Muscle layer of colon (tissue), 2 donors: ENCODE results near the gene ANKRD33.
A peak's percentile ranks its signal among the peaks of the same experiment; 100 is the strongest.

Source experiments
- H3K27ac ChIP-seq: one replicate; pipeline ENCODE4 v1.7.0; 2013; ENCODE audit warnings: low read depth, mild to moderate bottlenecking, low read length, moderate library complexity
- H3K27me3 ChIP-seq, 2 donors: one replicate each; pipeline ENCODE4 v1.7.0; 2013; ENCODE audit warnings: low read length in 2 of 2, mild to moderate bottlenecking in 2 of 2; ENCODE audit not compliant: insufficient read depth in 2 of 2, control insufficient read depth in 1 of 2
- H3K36me3 ChIP-seq: one replicate; pipeline ENCODE4 v1.7.0; 2013; ENCODE audit warnings: mild to moderate bottlenecking, low read length; ENCODE audit not compliant: insufficient read depth
- H3K4me1 ChIP-seq: one replicate; pipeline ENCODE4 v1.7.0; 2013; ENCODE audit warnings: mild to moderate bottlenecking, low read length; ENCODE audit not compliant: insufficient read depth
- H3K4me3 ChIP-seq, 2 donors: one replicate each; pipeline ENCODE4 v1.7.0; 2013; ENCODE audit warnings: low read length in 2 of 2, low read depth in 1 of 2, mild to moderate bottlenecking in 1 of 2, moderate library complexity in 1 of 2
- H3K9ac ChIP-seq: one replicate; pipeline ENCODE4 v1.7.0; 2013; ENCODE audit warnings: low read length
- H3K9me3 ChIP-seq: one replicate; pipeline ENCODE4 v1.7.0; 2013; ENCODE audit warnings: mild to moderate bottlenecking, low read length
- donor health status: abdominal sarcoma.
- donor health status: Adenocarcinoma of cecum.

Gene ANKRD33

DNA sequence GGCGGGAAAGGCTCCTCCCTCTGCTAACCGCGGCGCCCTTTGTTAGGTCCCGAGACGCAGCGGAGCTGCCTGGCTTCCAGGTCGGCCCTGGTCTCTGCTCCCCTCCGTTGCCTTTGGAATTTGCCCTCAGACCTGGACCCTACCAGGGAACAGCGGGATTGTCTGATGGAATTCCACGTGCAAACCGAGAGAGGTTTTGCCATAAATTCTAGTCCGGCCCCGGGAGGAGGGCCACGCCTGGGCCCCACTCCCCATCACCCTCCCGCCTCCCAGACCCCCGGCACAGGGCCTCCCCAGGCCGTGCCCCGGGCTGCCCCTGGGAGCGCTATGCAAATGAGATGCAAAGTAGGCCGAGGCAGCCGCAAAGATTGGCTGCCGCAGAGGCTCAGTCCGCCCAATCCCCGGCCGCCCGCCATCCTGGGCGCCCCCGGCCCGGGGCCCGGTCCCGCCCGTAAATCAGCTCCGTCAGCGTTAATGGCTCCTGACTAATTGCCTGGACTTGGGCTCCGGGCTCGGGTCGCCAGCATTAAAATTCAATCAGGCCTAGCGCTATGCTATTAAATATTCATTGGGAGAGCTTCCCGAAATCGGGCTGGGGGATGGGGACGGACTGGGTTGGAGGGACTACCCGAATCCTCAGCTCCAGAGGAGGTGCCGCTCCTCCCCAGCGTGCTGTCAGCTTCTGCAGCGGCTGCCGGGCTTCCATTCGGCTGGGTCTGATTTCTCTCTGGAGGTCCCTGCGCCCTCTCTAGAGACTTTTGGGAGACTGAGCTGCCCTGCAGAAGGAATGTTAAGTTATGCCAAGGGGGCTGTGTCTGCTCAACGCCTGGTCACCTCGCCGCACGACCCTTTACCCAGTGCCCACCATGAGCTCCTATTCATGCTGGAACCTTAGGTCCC lies 23.7 kb upstream of the ANKRD33 start:
- peak overlapping the region in 1 of 2 donors; percentile 38 for H3K4me3 ChIP-seq
- peaks cover 7% of the 10 kb centered on the region for H3K4me1 ChIP-seq
- H3K9me3 ChIP-seq: no peaks in the 10 kb centered on the region
- H3K9ac ChIP-seq: no peak overlapping the region
- H3K36me3 ChIP-seq: no peaks in the 10 kb centered on the region
- peaks cover 4 to 50% of the 10 kb centered on the region in 2 donors for H3K27me3 ChIP-seq
- H3K27ac ChIP-seq: no peak overlapping the region

DNA sequence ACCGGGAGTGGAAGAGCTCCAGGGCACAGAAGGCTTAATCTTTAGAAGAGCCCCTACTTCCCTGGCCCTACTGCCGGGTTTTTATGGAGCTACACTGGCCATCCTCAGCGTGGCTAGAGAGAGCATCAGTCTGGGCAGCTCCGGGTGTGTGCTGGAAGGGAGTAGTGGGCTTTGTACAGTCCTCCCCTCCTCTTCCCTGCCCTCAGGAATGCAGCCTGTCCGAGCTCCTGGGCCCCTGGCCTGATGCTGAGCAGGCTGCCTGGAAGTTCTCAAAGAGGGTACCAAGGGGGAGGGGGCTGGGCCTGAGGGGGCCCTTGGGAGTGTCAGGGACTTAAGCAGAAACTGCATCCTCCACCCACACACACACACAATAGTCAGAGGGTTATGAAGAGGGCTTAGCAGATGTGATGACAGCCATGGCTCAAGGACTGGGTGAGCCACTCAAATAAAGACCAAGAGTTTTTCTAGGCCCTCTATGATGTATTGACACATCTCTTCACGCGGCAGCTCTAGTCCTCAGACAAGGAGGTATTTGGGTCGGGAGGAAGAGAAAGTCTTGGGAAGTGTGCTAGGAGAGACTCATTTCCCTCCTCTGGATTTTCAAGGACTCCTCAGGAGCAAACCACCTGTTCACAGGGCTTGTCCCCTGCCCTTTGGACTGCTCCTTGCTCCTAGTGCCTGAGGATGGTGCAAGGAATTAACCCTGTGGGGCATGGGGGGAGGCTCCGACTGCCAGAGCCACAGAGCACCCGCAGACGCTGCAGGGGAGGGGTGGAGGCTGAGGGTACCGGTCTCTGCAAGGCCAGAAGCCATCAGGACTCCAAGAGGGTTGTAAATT lies 22.9 kb upstream of the ANKRD33 start:
- H3K4me3 ChIP-seq: no peak overlapping the region
- H3K4me1 ChIP-seq: peaks cover 7% of the 10 kb centered on the region

DNA sequence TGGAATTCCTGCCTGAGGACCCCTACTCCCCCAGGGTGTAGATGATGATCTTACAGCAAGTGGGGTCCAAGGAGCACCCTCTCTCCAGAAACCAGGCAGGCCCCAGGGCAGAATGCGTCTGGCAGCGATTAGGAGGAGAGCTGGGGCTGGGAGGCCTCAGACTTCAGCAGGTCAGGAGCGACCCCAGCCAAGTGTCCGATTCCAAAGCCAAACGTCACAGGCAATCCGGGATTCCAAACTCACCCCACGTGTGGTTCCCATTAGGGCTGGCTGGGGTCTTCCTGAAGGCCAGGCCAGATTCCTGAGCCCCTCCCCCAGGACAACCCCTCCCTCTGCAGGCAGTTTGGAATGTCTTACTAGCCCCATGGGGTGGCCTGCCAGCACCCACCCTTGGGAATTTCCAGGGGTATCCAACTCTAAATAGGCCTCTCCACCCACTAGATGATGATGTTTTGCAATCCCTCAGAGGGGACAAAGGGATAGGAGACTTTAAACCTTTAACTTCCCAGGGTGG lies 22.1 kb upstream of the ANKRD33 start:
- Histone ChIP-seq H3K27ac (no peak overlapping the region), H3K36me3 (no peaks in the 10 kb centered on the region), H3K27me3 (peaks cover 4 to 51% of the 10 kb centered on the region in 2 donors), H3K9me3 (no peaks in the 10 kb centered on the region), H3K4me3 (no peak overlapping the region), H3K4me1 (peaks cover 11% of the 10 kb centered on the region), H3K9ac (no peak overlapping the region)

More for the DNA sequence above, 22.9 kb upstream of the ANKRD33 start:
- Histone ChIP-seq H3K9ac (no peak overlapping the region), H3K27me3 (peaks cover 4 to 52% of the 10 kb centered on the region in 2 donors), H3K9me3 (no peaks in the 10 kb centered on the region), H3K27ac (no peak overlapping the region), H3K36me3 (no peaks in the 10 kb centered on the region)

DNA sequence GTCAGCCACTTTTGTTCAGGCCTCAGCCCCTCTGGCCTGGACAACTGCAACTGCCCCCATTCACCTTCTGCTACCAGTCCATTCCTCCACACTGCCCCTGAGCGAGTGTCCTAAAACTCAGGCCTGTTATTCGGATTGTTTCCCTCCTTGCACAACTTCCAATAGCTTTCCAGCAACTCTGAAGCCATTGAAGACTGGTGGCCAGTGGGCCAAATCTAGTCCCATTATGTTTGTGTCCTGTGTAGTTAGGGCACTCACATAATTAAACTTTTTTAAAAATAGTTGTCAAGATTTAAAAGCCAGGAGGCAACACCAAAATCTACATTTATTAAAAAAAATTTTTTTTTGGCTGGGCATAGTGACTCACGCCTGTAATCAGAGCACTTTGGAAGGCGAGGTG lies 21.6 kb upstream of the ANKRD33 start:
- Histone ChIP-seq H3K4me3 (no peak overlapping the region), H3K27ac (no peak overlapping the region), H3K4me1 (peaks cover 11% of the 10 kb centered on the region), H3K9me3 (no peaks in the 10 kb centered on the region), H3K36me3 (no peaks in the 10 kb centered on the region), H3K27me3 (peaks cover 4 to 51% of the 10 kb centered on the region in 2 donors), H3K9ac (no peak overlapping the region)

DNA sequence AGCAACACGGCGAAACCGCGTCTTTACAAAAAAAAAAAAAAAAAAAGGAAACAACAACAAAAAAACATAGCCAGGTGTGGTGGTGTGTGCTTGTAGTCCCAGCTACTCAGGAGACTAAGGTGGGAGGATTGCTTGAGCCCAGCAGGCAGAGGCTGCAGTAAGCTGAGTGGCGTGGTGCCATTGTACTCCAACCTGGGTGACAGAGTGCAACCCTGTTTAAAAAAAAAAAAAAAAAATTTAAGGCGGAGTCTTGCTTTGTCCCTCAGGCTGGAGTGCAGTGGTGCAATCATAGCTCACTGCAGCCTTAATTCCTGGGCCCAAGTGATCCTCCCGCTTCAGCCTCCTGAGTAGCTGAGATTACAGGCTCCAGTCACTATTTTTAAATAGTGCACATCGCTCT lies 21.1 kb upstream of the ANKRD33 start:
- H3K36me3 ChIP-seq: no peaks in the 10 kb centered on the region
- H3K27me3 ChIP-seq: peaks cover 4 to 51% of the 10 kb centered on the region in 2 donors
- H3K27ac ChIP-seq: no peak overlapping the region
- no peaks in the 10 kb centered on the region for H3K9me3 ChIP-seq
- H3K4me1 ChIP-seq: peaks cover 11% of the 10 kb centered on the region
- H3K4me3 ChIP-seq: no peak overlapping the region
- H3K9ac ChIP-seq: no peak overlapping the region

DNA sequence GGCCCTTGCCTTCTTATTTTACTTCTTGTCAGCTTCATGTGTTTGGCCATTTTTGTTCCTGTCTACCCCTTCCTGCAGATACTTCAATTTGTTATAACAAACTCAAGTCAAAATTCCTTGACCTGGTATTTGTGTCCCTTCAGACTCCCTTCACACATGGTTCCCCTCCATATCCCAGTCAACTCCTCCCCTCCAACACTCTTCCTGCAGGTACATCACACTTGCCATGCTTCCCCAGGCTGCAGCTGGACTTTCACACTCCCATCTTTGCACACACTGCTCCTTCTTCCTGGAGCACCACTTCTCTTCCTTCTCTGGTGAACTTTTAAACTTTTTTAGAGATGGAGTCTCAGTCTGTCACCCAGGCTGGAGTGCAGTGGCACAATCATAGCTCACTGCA lies 20.5 kb upstream of the ANKRD33 start:
- Histone ChIP-seq H3K4me1 (peaks cover 11% of the 10 kb centered on the region), H3K27ac (no peak overlapping the region), H3K27me3 (peaks cover 4 to 48% of the 10 kb centered on the region in 2 donors), H3K36me3 (no peaks in the 10 kb centered on the region), H3K4me3 (no peak overlapping the region), H3K9ac (no peak overlapping the region), H3K9me3 (no peaks in the 10 kb centered on the region)

DNA sequence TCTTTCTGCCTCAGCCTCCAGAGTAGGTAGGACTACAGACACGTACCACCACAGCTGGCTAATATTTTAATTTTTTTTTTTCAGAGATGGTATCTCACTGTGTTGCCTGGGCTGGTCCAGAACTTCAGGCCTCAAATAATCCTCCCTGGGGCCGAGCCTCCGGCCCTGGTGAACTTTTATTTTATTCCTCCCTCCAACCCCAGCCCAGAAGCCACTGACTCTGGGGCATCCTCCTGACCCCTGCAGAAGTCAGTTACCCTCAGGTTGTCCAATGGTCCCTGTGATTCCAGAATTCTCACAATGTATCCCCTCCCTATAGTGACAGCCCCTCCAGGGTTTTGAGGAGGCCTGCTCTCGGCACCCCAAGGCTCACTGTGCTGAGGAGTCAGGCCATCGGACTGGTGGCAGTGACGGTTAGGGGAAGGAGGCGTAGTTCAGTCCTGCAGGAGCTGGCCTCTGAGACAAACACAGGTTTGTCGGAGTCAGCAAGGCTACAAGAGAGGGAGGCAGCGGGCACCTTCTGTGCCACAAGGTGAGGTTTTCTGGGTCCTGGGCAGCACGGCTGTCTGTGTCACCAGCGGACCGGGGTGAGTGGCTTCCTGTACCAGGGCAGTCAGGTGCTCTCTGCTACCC lies 20.0 kb upstream of the ANKRD33 start:
- Histone ChIP-seq H3K9me3 (no peaks in the 10 kb centered on the region), H3K9ac (no peak overlapping the region), H3K4me1 (peaks cover 11% of the 10 kb centered on the region), H3K4me3 (no peak overlapping the region), H3K27me3 (peaks cover 4 to 47% of the 10 kb centered on the region in 2 donors), H3K36me3 (no peaks in the 10 kb centered on the region), H3K27ac (no peak overlapping the region)

DNA sequence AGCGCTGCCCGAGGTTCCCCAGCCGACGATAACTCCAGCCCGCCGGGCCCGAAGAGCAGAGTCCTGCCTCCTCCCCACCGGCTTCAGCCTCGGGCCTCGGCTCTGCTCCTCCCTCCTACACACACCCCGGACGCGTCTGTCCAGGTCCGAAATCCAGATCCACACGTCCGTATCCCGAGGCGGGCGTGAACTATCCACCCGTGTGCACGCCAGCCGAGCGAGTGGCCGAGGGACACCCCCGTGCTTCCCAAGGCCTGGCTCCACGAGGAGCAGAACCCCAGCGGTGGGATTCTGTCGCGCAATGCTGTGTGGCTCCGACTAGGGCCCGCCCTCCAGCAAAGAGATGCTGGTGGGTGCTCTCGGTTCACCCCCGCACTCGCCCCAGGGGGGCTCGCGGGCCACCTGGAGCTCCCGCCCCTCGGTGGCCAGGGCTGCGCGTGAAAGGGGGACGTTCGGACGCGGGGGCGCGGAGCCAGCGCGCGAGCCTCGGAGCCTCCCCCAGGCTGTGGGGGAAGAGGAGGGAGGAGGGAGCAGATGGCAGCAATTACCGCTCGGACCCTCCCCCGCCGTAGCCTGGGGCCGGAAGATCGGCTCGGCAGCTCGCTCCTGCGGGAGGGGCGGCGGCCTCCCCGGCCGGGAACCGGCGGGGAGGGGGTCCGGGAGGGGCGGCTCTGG lies 18.9 kb upstream of the ANKRD33 start:
- H3K27ac ChIP-seq: no peak overlapping the region
- H3K4me1 ChIP-seq: peaks cover 11% of the 10 kb centered on the region
- H3K36me3 ChIP-seq: no peaks in the 10 kb centered on the region
- no peak overlapping the region for H3K9ac ChIP-seq
- no peaks in the 10 kb centered on the region for H3K9me3 ChIP-seq
- peak overlapping the region; percentile 38 to 47 for H3K4me3 ChIP-seq
- peaks cover 4 to 42% of the 10 kb centered on the region in 2 donors for H3K27me3 ChIP-seq

DNA sequence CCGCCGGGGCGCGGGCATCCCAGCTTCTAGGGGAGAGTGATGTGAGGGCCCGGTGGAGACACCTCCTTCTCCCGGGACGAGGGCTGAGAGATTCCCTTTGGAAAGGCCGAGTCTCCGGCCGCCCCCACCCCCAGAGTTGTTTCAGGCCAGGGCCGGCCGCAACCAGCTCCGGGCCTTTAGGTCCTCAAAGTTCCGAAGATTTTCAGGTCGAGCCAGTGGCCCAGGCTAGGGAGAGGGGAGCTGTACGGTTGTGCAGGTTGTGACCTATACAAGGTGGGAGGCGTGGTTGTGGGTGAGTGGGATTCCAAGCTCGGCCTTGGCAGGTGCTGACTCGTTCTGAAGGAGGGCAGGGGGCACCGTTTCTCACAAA lies 18.4 kb upstream of the ANKRD33 start:
- Histone ChIP-seq H3K9ac (no peak overlapping the region), H3K4me3 (peak overlapping the region in 1 of 2 donors; percentile 38), H3K4me1 (peaks cover 7% of the 10 kb centered on the region), H3K27me3 (peaks cover 3 to 37% of the 10 kb centered on the region in 2 donors), H3K36me3 (no peaks in the 10 kb centered on the region), H3K9me3 (no peaks in the 10 kb centered on the region), H3K27ac (no peak overlapping the region)

DNA sequence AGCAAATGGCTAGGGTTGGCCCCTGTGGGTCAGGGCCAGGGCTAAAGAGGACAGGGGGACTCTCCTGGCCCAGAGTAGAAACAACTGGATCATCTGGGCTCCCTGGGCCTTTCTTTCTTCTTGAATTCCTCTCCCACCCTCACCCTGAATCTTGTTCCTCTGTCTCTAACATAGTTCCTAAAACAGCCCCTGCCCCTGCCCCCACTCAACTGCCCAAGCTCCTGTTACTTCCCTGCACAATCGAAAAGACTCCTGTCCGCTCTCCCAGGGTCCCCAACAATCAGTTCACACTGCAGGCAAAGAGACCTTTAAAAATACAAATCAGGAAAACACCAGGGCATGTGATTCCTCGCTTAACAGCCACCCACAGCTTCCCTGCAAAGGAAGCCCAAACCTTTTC lies 18.0 kb upstream of the ANKRD33 start:
- no peak overlapping the region for H3K9ac ChIP-seq
- peaks cover 4% of the 10 kb centered on the region for H3K4me1 ChIP-seq
- no peak overlapping the region for H3K4me3 ChIP-seq
- no peaks in the 10 kb centered on the region for H3K9me3 ChIP-seq
- H3K27me3 ChIP-seq: peaks cover 0 to 32% of the 10 kb centered on the region in 2 donors
- no peaks in the 10 kb centered on the region for H3K36me3 ChIP-seq
- H3K27ac ChIP-seq: no peak overlapping the region
